Measurements from ENCODE around the gene RERG.

DNA sequence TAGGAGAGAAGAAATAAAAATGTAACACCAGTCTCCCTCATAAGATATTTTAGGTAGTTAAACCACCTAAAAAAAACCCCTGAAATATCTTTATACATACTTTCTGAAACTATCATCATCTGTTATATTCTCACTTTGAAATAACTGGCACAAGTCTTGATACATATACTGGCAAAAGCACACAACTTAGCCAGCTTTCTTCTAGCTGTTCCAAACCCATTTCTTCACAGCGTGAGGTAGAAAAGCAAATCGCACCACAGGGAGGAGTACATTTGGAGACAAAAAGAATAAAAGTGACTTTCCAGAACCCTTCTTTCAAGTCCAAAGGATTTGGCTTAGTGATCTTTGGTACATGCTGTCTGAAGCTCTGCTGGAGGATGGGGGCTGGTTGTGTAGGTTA is 78.5 kb downstream of the RERG start:
- TF ChIP-seq RAD21 (conservative IDR thresholded peaks at IDR 0.05) (no peak), TAF1 (IDR thresholded peaks at IDR 0.05; ENCODE audit: low read depth) (no peak), SMC3 (conservative IDR thresholded peaks at IDR 0.05; ENCODE audit: poor library complexity) (no peak)
- TF ChIP-seq, protein P1, sequence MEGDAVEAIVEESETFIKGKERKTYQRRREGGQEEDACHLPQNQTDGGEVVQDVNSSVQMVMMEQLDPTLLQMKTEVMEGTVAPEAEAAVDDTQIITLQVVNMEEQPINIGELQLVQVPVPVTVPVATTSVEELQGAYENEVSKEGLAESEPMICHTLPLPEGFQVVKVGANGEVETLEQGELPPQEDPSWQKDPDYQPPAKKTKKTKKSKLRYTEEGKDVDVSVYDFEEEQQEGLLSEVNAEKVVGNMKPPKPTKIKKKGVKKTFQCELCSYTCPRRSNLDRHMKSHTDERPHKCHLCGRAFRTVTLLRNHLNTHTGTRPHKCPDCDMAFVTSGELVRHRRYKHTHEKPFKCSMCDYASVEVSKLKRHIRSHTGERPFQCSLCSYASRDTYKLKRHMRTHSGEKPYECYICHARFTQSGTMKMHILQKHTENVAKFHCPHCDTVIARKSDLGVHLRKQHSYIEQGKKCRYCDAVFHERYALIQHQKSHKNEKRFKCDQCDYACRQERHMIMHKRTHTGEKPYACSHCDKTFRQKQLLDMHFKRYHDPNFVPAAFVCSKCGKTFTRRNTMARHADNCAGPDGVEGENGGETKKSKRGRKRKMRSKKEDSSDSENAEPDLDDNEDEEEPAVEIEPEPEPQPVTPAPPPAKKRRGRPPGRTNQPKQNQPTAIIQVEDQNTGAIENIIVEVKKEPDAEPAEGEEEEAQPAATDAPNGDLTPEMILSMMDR (IDR thresholded peaks at IDR 0.05; ENCODE audit: poor library complexity, severe bottlenecking): no peak

Measured in neural cell (in vitro differentiated cells).